RKO (cell line): ENCODE measurements around the gene PEX1.
A peak's percentile ranks its signal among the peaks of the same experiment; 100 is the strongest.
"Not testable (repeated sequence)": the region's sequence is repeated elsewhere in the genome, so short reads cannot be mapped to it uniquely, and the experiment has no call there.

Source experiments
- DNase-seq: peaks from one replicate; pipeline ENCODE4 v3.0.0-alpha.2; 2016; ENCODE audit warnings: low spot score

The PEX1 gene

DNA sequence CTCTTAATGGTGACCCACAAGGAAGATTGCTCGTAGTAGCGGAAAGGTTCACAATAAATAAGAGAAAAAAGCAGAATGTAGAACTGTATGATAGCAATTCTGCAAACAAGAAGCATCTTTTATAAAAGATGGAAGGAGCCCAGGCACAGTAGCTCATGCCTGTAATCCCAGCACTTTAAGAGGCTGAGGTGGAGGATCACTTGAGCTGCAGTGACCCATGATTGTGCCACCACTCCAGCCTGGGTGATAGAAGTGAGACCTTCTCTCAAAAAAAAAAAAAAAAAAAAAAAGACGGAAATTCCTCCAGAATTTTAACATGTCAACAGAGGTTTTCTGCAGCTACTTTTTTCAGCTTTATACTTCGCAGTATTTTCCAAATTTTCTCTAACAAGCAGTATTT lies 67.8 kb downstream of the PEX1 start:
- DNase-seq: no peak

GRCh38 chr7:92460109-92460508 lies 68.2 kb downstream of the PEX1 start:
- no peak for DNase-seq

DNA sequence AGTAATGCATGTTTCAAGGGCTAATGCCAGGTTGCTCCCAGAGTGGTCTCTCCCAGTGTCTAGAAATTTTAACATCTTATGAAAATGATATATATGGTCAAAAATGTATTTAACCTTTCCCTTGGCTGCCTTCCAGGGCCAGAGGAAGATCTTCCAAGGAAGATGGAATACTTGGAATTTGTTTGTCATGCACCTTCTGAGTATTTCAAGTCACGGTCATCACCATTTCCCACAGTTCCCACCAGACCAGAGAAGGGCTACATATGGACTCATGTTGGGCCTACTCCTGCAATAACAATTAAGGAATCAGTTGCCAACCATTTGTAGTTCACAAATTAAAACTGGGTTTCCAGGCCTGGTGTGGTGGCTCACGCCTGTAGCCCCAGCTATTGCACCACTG lies 72.1 kb downstream of the PEX1 start:
- DNase-seq: no peak

GRCh38 chr7:92451645-92452044 lies 76.7 kb downstream of the PEX1 start:
- no peak for DNase-seq

- DNase-seq: peak; percentile 93
These were observed 80.0 kb downstream of the PEX1 start for GRCh38 chr7:92448205-92448747.

GRCh38 chr7:92447345-92448204 lies 80.7 kb downstream of the PEX1 start, which contains the start of gene GATAD1:
Gene GATAD1, plus strand, starts transcription at chr7:92447482. Its CDS starts 248 bp downstream, at chr7:92447730.
- DNase-seq: peak; percentile 98

GRCh38 chr7:92446869-92447344 lies 81.4 kb downstream of the PEX1 start:
- DNase-seq: no peak

GRCh38 chr7:92442720-92443119 lies 85.6 kb downstream of the PEX1 start:
- not testable (repeated sequence) for DNase-seq

GRCh38 chr7:92437956-92438491 lies 90.3 kb downstream of the PEX1 start:
- no peak for DNase-seq
